Measurements from ENCODE around the gene RAB25.
"Not testable (repeated sequence)": the region's sequence is repeated elsewhere in the genome, so short reads cannot be mapped to it uniquely, and the experiment has no call there.

The RAB25 gene

GRCh38 chr1:156025876-156026275 lies 35.1 kb upstream of the RAB25 start:
- WGBS (ENCODE audit: extremely low coverage, insufficient coverage, insufficient read length): no CpG with 5 or more reads among the region's 9 CpGs
- no peak overlapping the region for H3K4me3 ChIP-seq (ENCODE audit: low read depth, low read length)
- no peak overlapping the region for H4K91ac ChIP-seq (ENCODE audit: low read depth, low read length)
- no peak overlapping the region for H2AK5ac ChIP-seq (ENCODE audit: low read length)
- no peaks in the 10 kb centered on the region for H3K27me3 ChIP-seq (ENCODE audit: insufficient read depth, low read length)
- no peaks in the 10 kb centered on the region for H3K36me3 ChIP-seq (ENCODE audit: control insufficient read depth in 1 of 2, insufficient read depth in 2 of 2, low read length in 2 of 2)
- H3K23ac ChIP-seq (ENCODE audit: low read length): no peak overlapping the region
- no peak overlapping the region for H4K12ac ChIP-seq (ENCODE audit: low read depth, low read length)
- no peaks in the 10 kb centered on the region for H3K4me1 ChIP-seq (ENCODE audit: control insufficient read depth in 1 of 2, insufficient read depth in 2 of 2, low read length in 2 of 2)
- H3K9me3 ChIP-seq (ENCODE audit: insufficient read depth, low read depth, low read length): no peaks in the 10 kb centered on the region
- DNase-seq: peak; percentile 57 to 71
- H3K14ac ChIP-seq (ENCODE audit: low read length): no peak overlapping the region
- H3K27ac ChIP-seq (ENCODE audit: low read depth, low read length): no peak overlapping the region
- no peak overlapping the region for H3K4ac ChIP-seq (ENCODE audit: low read depth, low read length)
- H3K79me2 ChIP-seq (ENCODE audit: control insufficient read depth, insufficient read depth, low read length, poor library complexity): no peaks in the 10 kb centered on the region
- H3K4me2 ChIP-seq (ENCODE audit: low read length): no peak overlapping the region
- H2BK5ac ChIP-seq (ENCODE audit: low read depth, low read length, poor library complexity): no peak overlapping the region
- no peak overlapping the region for H2BK12ac ChIP-seq (ENCODE audit: low read length)
- no peak overlapping the region for H2BK120ac ChIP-seq (ENCODE audit: insufficient read depth, low read length, poor library complexity)
- no peaks in the 10 kb centered on the region for H3K79me1 ChIP-seq (ENCODE audit: low read length)
- no peak overlapping the region for H4K8ac ChIP-seq (ENCODE audit: low read depth, low read length)
- H2AFZ ChIP-seq (ENCODE audit: insufficient read depth, low read length, poor library complexity): peak overlapping the region; percentile 4
- H3K18ac ChIP-seq (ENCODE audit: low read length): no peak overlapping the region
- H3K9ac ChIP-seq (ENCODE audit: low read length): no peak overlapping the region

- Histone ChIP-seq H3K9ac (ENCODE audit: low read length) (no peak overlapping the region), H2AFZ (ENCODE audit: insufficient read depth, low read length, poor library complexity) (no peak overlapping the region), H3K27ac (ENCODE audit: low read depth, low read length) (no peak overlapping the region), H2BK120ac (ENCODE audit: insufficient read depth, low read length, poor library complexity) (no peak overlapping the region), H2BK5ac (ENCODE audit: low read depth, low read length, poor library complexity) (no peak overlapping the region), H4K91ac (ENCODE audit: low read depth, low read length) (no peak overlapping the region), H3K79me1 (ENCODE audit: low read length) (no peaks in the 10 kb centered on the region), H3K27me3 (ENCODE audit: insufficient read depth, low read length) (no peaks in the 10 kb centered on the region), H3K4me3 (ENCODE audit: low read depth, low read length) (no peak overlapping the region), H4K12ac (ENCODE audit: low read depth, low read length) (no peak overlapping the region), H3K18ac (ENCODE audit: low read length) (no peak overlapping the region), H3K9me3 (ENCODE audit: insufficient read depth, low read depth, low read length) (no peaks in the 10 kb centered on the region), H3K4me1 (ENCODE audit: control insufficient read depth in 1 of 2, insufficient read depth in 2 of 2, low read length in 2 of 2) (no peaks in the 10 kb centered on the region), H2AK5ac (ENCODE audit: low read length) (no peak overlapping the region), H3K23ac (ENCODE audit: low read length) (no peak overlapping the region), H3K14ac (ENCODE audit: low read length) (no peak overlapping the region), H3K4ac (ENCODE audit: low read depth, low read length) (no peak overlapping the region), H3K36me3 (ENCODE audit: control insufficient read depth in 1 of 2, insufficient read depth in 2 of 2, low read length in 2 of 2) (no peaks in the 10 kb centered on the region), H2BK12ac (ENCODE audit: low read length) (no peak overlapping the region), H3K79me2 (ENCODE audit: control insufficient read depth, insufficient read depth, low read length, poor library complexity) (no peaks in the 10 kb centered on the region), H3K4me2 (ENCODE audit: low read length) (no peak overlapping the region), H4K8ac (ENCODE audit: low read depth, low read length) (no peak overlapping the region)
- DNase-seq: no peak
- WGBS (ENCODE audit: extremely low coverage, insufficient coverage, insufficient read length): no CpG with 5 or more reads among the region's 4 CpGs
Observed at GRCh38 chr1:156026588-156026987, 34.4 kb upstream of the RAB25 start.

GRCh38 chr1:156033011-156033410 lies 27.9 kb upstream of the RAB25 start:
- H3K36me3 ChIP-seq (ENCODE audit: control insufficient read depth in 1 of 2, insufficient read depth in 2 of 2, low read length in 2 of 2): peaks cover 5 to 13% of the 10 kb centered on the region in 2 experiments
- H2BK12ac ChIP-seq (ENCODE audit: low read length): no peak overlapping the region
- H3K9me3 ChIP-seq (ENCODE audit: insufficient read depth, low read depth, low read length): no peaks in the 10 kb centered on the region
- H3K4ac ChIP-seq (ENCODE audit: low read depth, low read length): no peak overlapping the region
- WGBS (ENCODE audit: extremely low coverage, insufficient coverage, insufficient read length): no CpG with 5 or more reads among the region's 6 CpGs
- no peak overlapping the region for H4K8ac ChIP-seq (ENCODE audit: low read depth, low read length)
- no peak overlapping the region for H3K23ac ChIP-seq (ENCODE audit: low read length)
- H3K27ac ChIP-seq (ENCODE audit: low read depth, low read length): no peak overlapping the region
- no peak overlapping the region for H3K14ac ChIP-seq (ENCODE audit: low read length)
- H3K4me3 ChIP-seq (ENCODE audit: low read depth, low read length): no peak overlapping the region
- H3K4me1 ChIP-seq (ENCODE audit: control insufficient read depth in 1 of 2, insufficient read depth in 2 of 2, low read length in 2 of 2): no peaks in the 10 kb centered on the region
- H2BK5ac ChIP-seq (ENCODE audit: low read depth, low read length, poor library complexity): no peak overlapping the region
- no peak overlapping the region for H3K9ac ChIP-seq (ENCODE audit: low read length)
- no peak for DNase-seq
- H3K27me3 ChIP-seq (ENCODE audit: insufficient read depth, low read length): no peaks in the 10 kb centered on the region
- no peaks in the 10 kb centered on the region for H3K79me1 ChIP-seq (ENCODE audit: low read length)
- no peaks in the 10 kb centered on the region for H3K79me2 ChIP-seq (ENCODE audit: control insufficient read depth, insufficient read depth, low read length, poor library complexity)
- no peak overlapping the region for H3K4me2 ChIP-seq (ENCODE audit: low read length)
- H4K91ac ChIP-seq (ENCODE audit: low read depth, low read length): no peak overlapping the region
- H4K12ac ChIP-seq (ENCODE audit: low read depth, low read length): no peak overlapping the region
- no peak overlapping the region for H3K18ac ChIP-seq (ENCODE audit: low read length)
- H2AFZ ChIP-seq (ENCODE audit: insufficient read depth, low read length, poor library complexity): no peak overlapping the region
- H2BK120ac ChIP-seq (ENCODE audit: insufficient read depth, low read length, poor library complexity): no peak overlapping the region
- no peak overlapping the region for H2AK5ac ChIP-seq (ENCODE audit: low read length)

- H3K9ac ChIP-seq (ENCODE audit: low read length); H3K14ac ChIP-seq (ENCODE audit: low read length); H2BK12ac ChIP-seq (ENCODE audit: low read length); H3K27me3 ChIP-seq (ENCODE audit: insufficient read depth, low read length); H2AK5ac ChIP-seq (ENCODE audit: low read length); H3K4me1 ChIP-seq (ENCODE audit: control insufficient read depth in 1 of 2, insufficient read depth in 2 of 2, low read length in 2 of 2); H3K4ac ChIP-seq (ENCODE audit: low read depth, low read length); H3K9me3 ChIP-seq (ENCODE audit: insufficient read depth, low read depth, low read length); H3K79me2 ChIP-seq (ENCODE audit: control insufficient read depth, insufficient read depth, low read length, poor library complexity); H3K27ac ChIP-seq (ENCODE audit: low read depth, low read length); H3K4me3 ChIP-seq (ENCODE audit: low read depth, low read length); H2AFZ ChIP-seq (ENCODE audit: insufficient read depth, low read length, poor library complexity); H2BK5ac ChIP-seq (ENCODE audit: low read depth, low read length, poor library complexity); H4K91ac ChIP-seq (ENCODE audit: low read depth, low read length); H4K12ac ChIP-seq (ENCODE audit: low read depth, low read length); H2BK120ac ChIP-seq (ENCODE audit: insufficient read depth, low read length, poor library complexity); H3K18ac ChIP-seq (ENCODE audit: low read length); H4K8ac ChIP-seq (ENCODE audit: low read depth, low read length); H3K79me1 ChIP-seq (ENCODE audit: low read length); H3K4me2 ChIP-seq (ENCODE audit: low read length); DNase-seq; H3K23ac ChIP-seq (ENCODE audit: low read length): not testable (repeated sequence)
- WGBS (ENCODE audit: extremely low coverage, insufficient coverage, insufficient read length): no CpG with 5 or more reads among the region's 4 CpGs
- H3K36me3 ChIP-seq (ENCODE audit: control insufficient read depth in 1 of 2, insufficient read depth in 2 of 2, low read length in 2 of 2): peaks cover 8 to 21% of the 10 kb centered on the region in 2 experiments
Observed at GRCh38 chr1:156034991-156035390, 26.0 kb upstream of the RAB25 start.

All from trophoblast cell (in vitro differentiated cells and primary cell).